ENCODE measurements around the gene PDE1C.

The PDE1C gene

GRCh38 chr7:31782411-31782991, 287.7 kb downstream of the PDE1C start:
- peak; percentile 70 for DNase-seq (ENCODE audit: low read depth)
- H3K4me3 ChIP-seq (ENCODE audit: low read depth, low read length) = no peak overlapping the region
- TF ChIP-seq CTCF (conservative IDR thresholded peaks at IDR 0.05; ENCODE audit: low read depth, low read length) = peak; percentile 78

GRCh38 chr7:31778296-31778695, 291.9 kb downstream of the PDE1C start:
- DNase-seq (ENCODE audit: low read depth) = no peak
- H3K4me3 ChIP-seq (ENCODE audit: low read depth, low read length) = no peak overlapping the region
- TF ChIP-seq CTCF (conservative IDR thresholded peaks at IDR 0.05; ENCODE audit: low read depth, low read length) = no peak

DNA sequence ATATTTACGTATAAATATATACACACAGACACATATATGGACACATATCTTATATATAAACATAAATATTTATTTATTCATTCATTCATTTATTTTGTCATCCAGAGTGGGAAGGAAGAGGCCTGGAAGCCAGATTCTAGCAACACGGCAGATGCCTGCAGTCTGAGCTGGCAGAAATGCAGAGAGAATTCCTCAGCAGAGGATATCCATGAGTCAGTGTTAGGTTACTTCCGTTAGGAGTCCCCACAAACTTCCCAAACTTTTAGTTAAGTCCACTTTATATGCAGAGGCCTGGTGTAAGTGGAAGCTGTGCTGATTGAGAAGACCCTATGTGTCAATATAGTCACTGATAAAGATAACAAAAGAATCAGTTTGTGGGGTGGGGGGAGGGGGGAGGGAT, 293.6 kb downstream of the PDE1C start:
- peak; percentile 44 for DNase-seq (ENCODE audit: low read depth)
- TF ChIP-seq CTCF (conservative IDR thresholded peaks at IDR 0.05; ENCODE audit: low read depth, low read length) = no peak
- H3K4me3 ChIP-seq (ENCODE audit: low read depth, low read length) = no peak overlapping the region

DNA sequence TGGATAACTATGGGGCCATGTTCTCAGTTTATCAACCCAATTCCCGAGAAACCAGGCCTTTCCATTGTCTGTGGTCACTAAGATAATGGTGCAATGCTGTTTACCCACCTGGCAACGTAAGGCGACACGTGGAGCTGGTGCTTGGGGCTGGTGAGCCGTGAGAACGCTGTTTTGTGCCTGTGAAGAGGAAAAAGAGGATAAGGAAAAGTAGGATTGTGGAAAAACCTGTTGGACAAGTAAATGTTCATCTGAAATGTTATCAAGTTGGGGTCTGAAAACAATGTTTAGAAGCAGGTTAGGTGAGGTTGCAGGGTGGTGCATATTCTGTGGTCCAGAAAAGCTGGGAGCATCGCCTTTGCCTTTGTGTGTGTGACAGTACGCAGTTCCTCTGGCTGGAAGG, 294.7 kb downstream of the PDE1C start:
- no peak for TF ChIP-seq CTCF (conservative IDR thresholded peaks at IDR 0.05; ENCODE audit: low read depth, low read length)
- H3K4me3 ChIP-seq (ENCODE audit: low read depth, low read length) = no peak overlapping the region
- DNase-seq (ENCODE audit: low read depth) = no peak

DNA sequence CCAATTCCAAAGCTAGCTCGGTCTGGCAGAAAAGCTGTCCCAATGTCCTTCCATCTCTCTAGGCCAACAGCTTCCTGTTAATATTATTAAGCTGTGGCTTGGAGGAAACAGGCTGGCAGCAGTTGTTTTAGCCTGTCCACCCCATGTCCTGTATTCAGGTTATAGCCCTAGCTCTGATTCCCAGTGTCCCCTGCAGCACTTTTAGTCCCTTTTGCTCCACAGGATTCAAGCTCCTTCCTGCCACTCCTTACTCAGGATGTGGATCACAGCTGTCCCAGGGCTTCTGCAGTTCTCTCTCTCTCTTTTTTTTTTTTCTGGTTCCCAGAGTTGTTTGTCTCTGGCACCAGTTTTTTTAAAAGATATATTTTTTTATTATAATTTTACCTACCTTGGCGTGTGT, 298.0 kb downstream of the PDE1C start:
- no peak for DNase-seq (ENCODE audit: low read depth)
- no peak overlapping the region for H3K4me3 ChIP-seq (ENCODE audit: low read depth, low read length)
- no peak for TF ChIP-seq CTCF (conservative IDR thresholded peaks at IDR 0.05; ENCODE audit: low read depth, low read length)

DNA sequence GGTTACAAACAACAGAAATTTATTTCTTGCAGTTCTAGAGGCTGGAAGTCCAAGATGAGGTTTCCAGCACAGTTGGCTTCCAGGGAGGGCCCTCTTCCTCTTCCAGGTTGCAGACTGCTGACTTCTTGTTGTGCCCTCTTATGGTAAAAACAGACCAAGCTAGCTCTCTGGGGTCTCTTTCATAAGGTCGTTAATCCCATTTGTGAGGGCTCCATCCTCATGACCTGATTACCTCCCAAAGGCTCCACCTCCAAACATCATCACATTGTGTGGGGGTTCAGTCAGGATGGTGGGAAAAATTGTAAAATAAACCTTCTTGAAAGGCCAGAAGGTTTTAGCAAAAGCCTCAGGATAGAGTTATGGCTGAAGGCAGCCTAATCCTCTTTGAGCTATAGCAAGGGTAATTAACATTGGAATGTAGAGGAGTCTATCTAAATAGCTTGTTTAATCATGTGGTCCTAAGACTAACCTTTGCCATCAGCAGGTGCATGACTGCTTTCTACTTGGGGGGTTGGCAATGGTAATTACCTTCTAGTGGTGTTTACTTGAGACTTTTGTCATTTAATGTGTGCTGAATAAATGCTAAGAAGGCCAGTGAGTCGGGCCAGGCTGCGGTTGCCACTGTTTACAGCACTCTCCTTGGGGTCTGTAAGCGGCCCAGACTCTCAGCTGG, 302.4 kb downstream of the PDE1C start:
- H3K4me3 ChIP-seq (ENCODE audit: low read depth, low read length) = no peak overlapping the region
- no peak for TF ChIP-seq CTCF (conservative IDR thresholded peaks at IDR 0.05; ENCODE audit: low read depth, low read length)
- no peak for DNase-seq (ENCODE audit: low read depth)

- DNase-seq (ENCODE audit: low read depth) = no peak
- H3K4me3 ChIP-seq (ENCODE audit: low read depth, low read length) = no peak overlapping the region
- no peak for TF ChIP-seq CTCF (conservative IDR thresholded peaks at IDR 0.05; ENCODE audit: low read depth, low read length)
Observed at GRCh38 chr7:31764462-31764861, 305.7 kb downstream of the PDE1C start.
